Activated CD4-positive, alpha-beta T cell treated with anti-CD3 and anti-CD28 coated beads for 36 hours (primary cell): ENCODE results near the gene SLC2A2. TPM values are rescaled to one million over a fixed set of nuclear protein-coding genes. Genes with fewer than 3 reads are reported as not detected.

Experiments
- ATAC-seq: fragments of 200-7000 bp; cut with Tn5 transposase; one replicate; pipeline ENCODE4 v1.10.0; 2021; ENCODE audit warnings: mild to moderate bottlenecking, moderate library complexity
- CTCF ChIA-PET: fragments of 350-600 bp; sonication (Branson Sonifier 250); formaldehyde crosslinking; loops from one replicate; lab custom pipeline; 2021; ENCODE audit warnings: antibody characterized with exemption; lab: Charles Lee
- POLR2A ChIA-PET: fragments of 350-600 bp; sonication (Branson Sonifier 250); formaldehyde crosslinking; loops from one replicate; lab custom pipeline; 2021; ENCODE audit warnings: antibody characterized with exemption, inconsistent platforms; lab: Charles Lee
- DNase-seq: peaks from one replicate; pipeline ENCODE4 v3.0.0-alpha.2; 2020
- H3K27ac Mint-ChIP-seq: one replicate; pipeline ENCODE4 v1.8.0; 2021; ENCODE audit warnings: mixed read lengths
- H3K27me3 Mint-ChIP-seq: one replicate; pipeline ENCODE4 v1.8.0; 2021; ENCODE audit warnings: mixed read lengths
- H3K36me3 Mint-ChIP-seq: one replicate; pipeline ENCODE4 v1.8.0; 2021; ENCODE audit warnings: low read depth, mixed read lengths
- H3K4me1 Mint-ChIP-seq: one replicate; pipeline ENCODE4 v1.8.0; 2021; ENCODE audit warnings: mixed read lengths
- H3K4me3 Mint-ChIP-seq: one replicate; pipeline ENCODE4 v1.8.0; 2021; ENCODE audit warnings: mild to moderate bottlenecking, moderate library complexity, mixed read lengths
- H3K9me3 Mint-ChIP-seq: one replicate; pipeline ENCODE4 v1.8.0; 2021; ENCODE audit warnings: low read depth, mixed read lengths
- intact Hi-C, 2 experiments: fragments of 100-400 bp; cut with DNase I in 1 of 2; cut with micrococcal nuclease in 1 of 2; formaldehyde crosslinking; loops; one replicate each; pipeline versions ENCODE4 v1.14.2 to v1.15.1; 2022 to 2024; cut with DNase I, micrococcal nuclease
- total RNA-seq, 2 experiments: library from RNA; stranded (reverse); gene quantifications; one replicate each; pipeline ENCODE4 v1.2.3, GENCODE V29; 2021

Gene SLC2A2
- total RNA-seq, 2 experiments from 2014 or later = not detected

GRCh38 chr3:171001250-171001893 lies 25.1 kb downstream of the SLC2A2 start:
- peaks cover 6% of the 10 kb centered on the region for H3K4me1 Mint-ChIP-seq
- no peak for DNase-seq
- ChIA-PET POLR2A (no interaction called here), CTCF (no interaction called here)
- H3K9me3 Mint-ChIP-seq = no peaks in the 10 kb centered on the region
- ATAC-seq = no peak
- H3K27me3 Mint-ChIP-seq = no peaks in the 10 kb centered on the region
- intact Hi-C loops = no loop called here
- no peak overlapping the region for H3K4me3 Mint-ChIP-seq
- H3K36me3 Mint-ChIP-seq = no peaks in the 10 kb centered on the region
- no peak overlapping the region for H3K27ac Mint-ChIP-seq

- ATAC-seq = no peak
- ChIA-PET CTCF (interaction anchor here (1.0 kb wide), 1 partner anchor 660 kb away, joined by 3 read pairs; no protein-coding TSS in a partner anchor), POLR2A (no interaction called here)
- Mint-ChIP-seq H3K27ac (no peak overlapping the region), H3K4me1 (peaks cover 6% of the 10 kb centered on the region), H3K36me3 (no peaks in the 10 kb centered on the region), H3K27me3 (no peaks in the 10 kb centered on the region), H3K9me3 (no peaks in the 10 kb centered on the region), H3K4me3 (no peak overlapping the region)
- intact Hi-C loops = no loop called here
- DNase-seq = no peak
These were observed 26.2 kb downstream of the SLC2A2 start for GRCh38 chr3:171000281-171000680.

GRCh38 chr3:170999737-171000242 lies 26.7 kb downstream of the SLC2A2 start:
- H3K27ac Mint-ChIP-seq = no peak overlapping the region
- CTCF ChIA-PET = interaction anchor here (1.0 kb wide), 1 partner anchor 661 kb away, joined by 3 read pairs; no protein-coding TSS in a partner anchor
- no peaks in the 10 kb centered on the region for H3K36me3 Mint-ChIP-seq
- H3K4me3 Mint-ChIP-seq = no peak overlapping the region
- no peaks in the 10 kb centered on the region for H3K27me3 Mint-ChIP-seq
- no peaks in the 10 kb centered on the region for H3K9me3 Mint-ChIP-seq
- ATAC-seq = no peak
- POLR2A ChIA-PET = no interaction called here
- H3K4me1 Mint-ChIP-seq = peaks cover 6% of the 10 kb centered on the region
- DNase-seq = no peak
- intact Hi-C loops = no loop called here

- peaks cover 6% of the 10 kb centered on the region for H3K4me1 Mint-ChIP-seq
- no peak overlapping the region for H3K27ac Mint-ChIP-seq
- H3K36me3 Mint-ChIP-seq = no peaks in the 10 kb centered on the region
- DNase-seq (no peak), ATAC-seq (no peak)
- ChIA-PET POLR2A (no interaction called here), CTCF (interaction anchor here (0.6 to 0.7 kb wide), 2 partner anchors 37 to 256 kb away, joined by 3 read pairs; no protein-coding TSS in a partner anchor)
- H3K9me3 Mint-ChIP-seq = no peaks in the 10 kb centered on the region
- no peak overlapping the region for H3K4me3 Mint-ChIP-seq
- H3K27me3 Mint-ChIP-seq = no peaks in the 10 kb centered on the region
- intact Hi-C loops = no loop called here
These were observed 28.3 kb downstream of the SLC2A2 start for GRCh38 chr3:170997961-170998913.

- intact Hi-C loops = no loop called here
- ATAC-seq (no peak), DNase-seq (no peak)
- ChIA-PET CTCF (no interaction called here), POLR2A (no interaction called here)
- Mint-ChIP-seq H3K9me3 (no peaks in the 10 kb centered on the region), H3K36me3 (no peaks in the 10 kb centered on the region), H3K27me3 (peaks cover 13% of the 10 kb centered on the region), H3K27ac (no peak overlapping the region), H3K4me3 (no peak overlapping the region), H3K4me1 (no peaks in the 10 kb centered on the region)
These were observed 33.7 kb downstream of the SLC2A2 start for GRCh38 chr3:170992854-170993253.

GRCh38 chr3:170991664-170992063 lies 34.9 kb downstream of the SLC2A2 start:
- no peaks in the 10 kb centered on the region for H3K4me1 Mint-ChIP-seq
- peaks cover 18% of the 10 kb centered on the region for H3K27me3 Mint-ChIP-seq
- intact Hi-C loops = no loop called here
- no peak overlapping the region for H3K27ac Mint-ChIP-seq
- no peaks in the 10 kb centered on the region for H3K9me3 Mint-ChIP-seq
- no peaks in the 10 kb centered on the region for H3K36me3 Mint-ChIP-seq
- DNase-seq = no peak
- ChIA-PET POLR2A (no interaction called here), CTCF (interaction anchor here (0.6 kb wide), 1 partner anchor 896 kb away, joined by 3 read pairs; no protein-coding TSS in a partner anchor)
- ATAC-seq = no peak
- no peak overlapping the region for H3K4me3 Mint-ChIP-seq

- Mint-ChIP-seq H3K36me3 (no peaks in the 10 kb centered on the region), H3K27ac (no peak overlapping the region), H3K9me3 (no peaks in the 10 kb centered on the region), H3K4me1 (no peaks in the 10 kb centered on the region), H3K27me3 (peaks cover 21% of the 10 kb centered on the region), H3K4me3 (no peak overlapping the region)
- ChIA-PET POLR2A (no interaction called here), CTCF (no interaction called here)
- intact Hi-C loops = no loop called here
- ATAC-seq (no peak), DNase-seq (no peak)
These were observed 37.3 kb downstream of the SLC2A2 start for GRCh38 chr3:170989100-170989648.

GRCh38 chr3:170988378-170988777 lies 38.1 kb downstream of the SLC2A2 start:
- Mint-ChIP-seq H3K27ac (no peak overlapping the region), H3K36me3 (no peaks in the 10 kb centered on the region), H3K4me1 (no peaks in the 10 kb centered on the region), H3K9me3 (no peaks in the 10 kb centered on the region), H3K4me3 (no peak overlapping the region), H3K27me3 (peaks cover 21% of the 10 kb centered on the region)
- ATAC-seq = no peak
- POLR2A ChIA-PET = interaction anchor here (0.6 kb wide), 1 partner anchor 24 kb away, joined by 5 read pairs; no protein-coding TSS in a partner anchor
- CTCF ChIA-PET = interaction anchor here (0.7 to 1.1 kb wide), 2 partner anchors 23 to 176 kb away, joined by 3 read pairs; no protein-coding TSS in a partner anchor
- intact Hi-C loops = no loop called here
- DNase-seq = no peak

GRCh38 chr3:170985304-170985703 lies 41.2 kb downstream of the SLC2A2 start:
- DNase-seq (no peak), ATAC-seq (no peak)
- Mint-ChIP-seq H3K9me3 (no peaks in the 10 kb centered on the region), H3K27ac (no peak overlapping the region), H3K4me3 (no peak overlapping the region), H3K36me3 (no peaks in the 10 kb centered on the region), H3K27me3 (peaks cover 18% of the 10 kb centered on the region), H3K4me1 (no peaks in the 10 kb centered on the region)
- POLR2A ChIA-PET = no interaction called here
- CTCF ChIA-PET = no interaction called here
- intact Hi-C loops = no loop called here

GRCh38 chr3:170982733-170983132 lies 43.8 kb downstream of the SLC2A2 start:
- peaks cover 8% of the 10 kb centered on the region for H3K27me3 Mint-ChIP-seq
- H3K9me3 Mint-ChIP-seq = no peaks in the 10 kb centered on the region
- no peak overlapping the region for H3K27ac Mint-ChIP-seq
- intact Hi-C loops = no loop called here
- H3K36me3 Mint-ChIP-seq = no peaks in the 10 kb centered on the region
- ATAC-seq (no peak), DNase-seq (no peak)
- ChIA-PET CTCF (no interaction called here), POLR2A (interaction anchor here (0.6 kb wide), 1 partner anchor 17 kb away, joined by 3 read pairs; no protein-coding TSS in a partner anchor)
- H3K4me3 Mint-ChIP-seq = no peak overlapping the region
- H3K4me1 Mint-ChIP-seq = no peaks in the 10 kb centered on the region

GRCh38 chr3:170980399-170980798 lies 46.1 kb downstream of the SLC2A2 start:
- no peak overlapping the region for H3K27ac Mint-ChIP-seq
- intact Hi-C loops = no loop called here
- H3K9me3 Mint-ChIP-seq = no peaks in the 10 kb centered on the region
- no peak for DNase-seq
- no peak for ATAC-seq
- peaks cover 5% of the 10 kb centered on the region for H3K27me3 Mint-ChIP-seq
- CTCF ChIA-PET = interaction anchor here (1.0 to 1.3 kb wide), 2 partner anchors 21 to 53 kb away, joined by 3 to 6 read pairs; no protein-coding TSS in a partner anchor
- H3K36me3 Mint-ChIP-seq = no peaks in the 10 kb centered on the region
- POLR2A ChIA-PET = no interaction called here
- no peak overlapping the region for H3K4me3 Mint-ChIP-seq
- no peaks in the 10 kb centered on the region for H3K4me1 Mint-ChIP-seq
